Left lung (tissue), 10 donors: ENCODE results near the gene ARAF. TPM values are rescaled to one million over a fixed set of nuclear protein-coding genes. Genes with fewer than 3 reads are reported as not detected.

Source experiments
- ATAC-seq: fragments of 200-7000 bp; cut with Tn5 transposase; one replicate; pipeline ENCODE4 v1.9.1; 2020; ENCODE audit warnings: moderate library complexity
- DNase-seq, 4 donors: peaks; one replicate each; pipeline ENCODE4 v3.0.0-alpha.2; 2013 to 2020
- H3K27ac ChIP-seq, 2 donors: fragments of 200-600 bp; sonication (generic) in 1 of 2; one replicate each; pipeline versions ENCODE4 v1.5.0 to v1.8.0; 2020 to 2021
- H3K27me3 ChIP-seq, 2 donors: fragments of 200-600 bp; sonication (generic) in 1 of 2; one replicate each; pipeline versions ENCODE4 v1.5.0 to v1.8.0; 2020 to 2021
- H3K36me3 ChIP-seq, 2 donors: fragments of 200-600 bp; sonication (generic) in 1 of 2; one replicate each; pipeline versions ENCODE4 v1.5.0 to v1.8.0; 2020 to 2021
- H3K4me1 ChIP-seq, 2 donors: fragments of 200-600 bp; one replicate each; pipeline ENCODE4 v1.8.0; 2021
- H3K4me3 ChIP-seq, 2 donors: fragments of 200-600 bp; sonication (generic) in 1 of 2; one replicate each; pipeline versions ENCODE4 v1.5.0 to v1.8.0; 2020 to 2021; ENCODE audit warnings: mild to moderate bottlenecking in 1 of 2
- H3K9me3 ChIP-seq, 2 donors: fragments of 200-600 bp; sonication (generic) in 1 of 2; one replicate each; pipeline versions ENCODE4 v1.5.0 to v1.8.0; 2020 to 2021
- intact Hi-C, 2 donors: fragments of 100-400 bp; cut with DNase I; formaldehyde crosslinking; loops; one replicate each; pipeline versions ENCODE4 v1.11.2 to v1.14.2; 2022
- microRNA-seq, 2 donors: library from miRNA; unstranded; fragments of <30 nt; microRNA quantifications; one replicate each; pipeline ENCODE4, GENCODE V29; 2019
- polyA plus RNA-seq, 6 donors: library from polyadenylated mRNA; unstranded; fragments of 120-200 nt; gene quantifications; one replicate each; pipeline ENCODE4 v1.2.1, GENCODE V29; 2013; ENCODE audit not compliant: insufficient read length in 6 of 6
- total RNA-seq, 2 donors: library from RNA; stranded (reverse); fragmentation: NEBNext Ultra II Directional; extraction: Animal tissue kit (Norgen Biotek cat#: 25700); gene quantifications; one replicate each; pipeline ENCODE4 v1.2.1, GENCODE V29; 2021
- TF ChIP-seq, protein P1 (sequence below), 2 donors: fragments of 200-600 bp; sonication (generic) in 1 of 2; IDR thresholded peaks; one replicate each; pipeline versions ENCODE4 v1.5.0 to v1.8.0; 2021; ENCODE audit warnings: antibody characterized with exemption in 2 of 2
- donor health status: DM: no; HTN: yes; CAD: no.
- donor health status: DM: no; HTN: no; CAD: no.

The ARAF gene
- total and polyA plus RNA-seq, 8 donors, result 47.5 to 93.1 (median 54.4) TPM

DNA sequence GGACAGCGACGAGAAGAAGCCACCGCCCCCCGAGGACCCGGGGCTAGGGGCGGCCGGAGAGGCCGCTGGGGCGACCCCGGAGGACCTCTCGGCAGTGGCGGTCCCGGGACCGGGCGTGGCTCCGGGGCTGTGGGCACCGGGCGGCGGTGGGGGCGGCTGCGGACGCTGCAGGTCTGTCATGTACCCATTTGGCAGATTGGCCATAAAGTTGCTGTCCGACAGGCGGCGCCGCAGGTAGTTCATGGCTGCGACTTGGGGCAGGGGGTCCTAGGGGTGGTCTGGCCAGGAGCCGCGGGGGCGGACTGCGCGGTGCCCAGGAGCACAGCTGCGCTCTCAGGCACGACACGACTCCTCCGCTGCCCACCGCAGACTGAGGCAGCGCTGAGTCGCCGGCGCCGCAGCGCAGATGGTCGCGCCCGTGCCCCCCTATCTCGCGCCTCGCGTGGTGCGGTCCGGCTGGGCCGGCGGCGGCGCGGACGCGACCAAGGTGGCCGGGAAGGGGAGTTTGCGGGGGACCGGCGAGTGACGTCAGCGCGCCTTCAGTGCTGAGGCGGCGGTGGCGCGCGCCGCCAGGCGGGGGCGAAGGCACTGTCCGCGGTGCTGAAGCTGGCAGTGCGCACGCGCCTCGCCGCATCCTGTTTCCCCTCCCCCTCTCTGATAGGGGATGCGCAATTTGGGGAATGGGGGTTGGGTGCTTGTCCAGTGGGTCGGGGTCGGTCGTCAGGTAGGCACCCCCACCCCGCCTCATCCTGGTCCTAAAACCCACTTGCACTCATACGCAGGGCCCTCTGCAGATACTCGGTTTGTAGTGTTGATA, 58.7 kb downstream of the ARAF start, which contains the start of gene SYN1:
SYN1 (minus strand) TSS at position 372 of the 817 bp plus-strand sequence; CDS start at position 243, 129 bp downstream.
- H3K36me3 ChIP-seq, result no peaks in the 10 kb centered on the region
- peaks cover 0 to 6% of the 10 kb centered on the region in 2 donors for H3K4me1 ChIP-seq
- TF ChIP-seq, protein P1, sequence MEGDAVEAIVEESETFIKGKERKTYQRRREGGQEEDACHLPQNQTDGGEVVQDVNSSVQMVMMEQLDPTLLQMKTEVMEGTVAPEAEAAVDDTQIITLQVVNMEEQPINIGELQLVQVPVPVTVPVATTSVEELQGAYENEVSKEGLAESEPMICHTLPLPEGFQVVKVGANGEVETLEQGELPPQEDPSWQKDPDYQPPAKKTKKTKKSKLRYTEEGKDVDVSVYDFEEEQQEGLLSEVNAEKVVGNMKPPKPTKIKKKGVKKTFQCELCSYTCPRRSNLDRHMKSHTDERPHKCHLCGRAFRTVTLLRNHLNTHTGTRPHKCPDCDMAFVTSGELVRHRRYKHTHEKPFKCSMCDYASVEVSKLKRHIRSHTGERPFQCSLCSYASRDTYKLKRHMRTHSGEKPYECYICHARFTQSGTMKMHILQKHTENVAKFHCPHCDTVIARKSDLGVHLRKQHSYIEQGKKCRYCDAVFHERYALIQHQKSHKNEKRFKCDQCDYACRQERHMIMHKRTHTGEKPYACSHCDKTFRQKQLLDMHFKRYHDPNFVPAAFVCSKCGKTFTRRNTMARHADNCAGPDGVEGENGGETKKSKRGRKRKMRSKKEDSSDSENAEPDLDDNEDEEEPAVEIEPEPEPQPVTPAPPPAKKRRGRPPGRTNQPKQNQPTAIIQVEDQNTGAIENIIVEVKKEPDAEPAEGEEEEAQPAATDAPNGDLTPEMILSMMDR (IDR thresholded peaks at IDR 0.05), result no peak
- H3K27me3 ChIP-seq, result peaks cover 0 to 19% of the 10 kb centered on the region in 2 donors
- H3K27ac ChIP-seq, result no peak within 1 kb of the TSS
- ATAC-seq (peak; percentile 95), DNase-seq (peak; percentile 66 to 92 (median 86))
- H3K9me3 ChIP-seq, result no peaks in the 10 kb centered on the region
- peak within 1 kb of the TSS in 1 of 2 donors; percentile 31 for H3K4me3 ChIP-seq
- intact Hi-C loops, result no loop called here

DNA sequence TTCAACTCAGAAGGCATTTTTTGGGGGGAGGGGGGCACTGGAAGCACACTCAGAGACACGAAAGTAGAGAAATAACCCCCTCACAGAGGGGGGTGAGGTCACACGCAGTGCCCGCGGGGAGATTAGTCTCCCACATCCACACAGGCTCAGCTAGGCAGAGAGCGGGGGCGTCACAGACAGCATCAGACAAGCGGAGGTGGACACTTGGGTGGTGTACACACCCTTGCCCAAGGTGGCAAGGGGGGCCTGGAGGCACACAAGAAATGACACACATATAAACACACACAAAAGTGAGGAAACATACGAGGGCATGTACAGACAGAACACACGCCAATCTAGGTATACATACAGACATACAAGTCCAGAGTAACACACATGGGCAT, 59.3 kb downstream of the ARAF start:
- Histone ChIP-seq H3K9me3 (no peaks in the 10 kb centered on the region), H3K4me1 (peaks cover 0 to 6% of the 10 kb centered on the region in 2 donors), H3K27me3 (peaks cover 0 to 19% of the 10 kb centered on the region in 2 donors), H3K4me3 (no peak overlapping the region), H3K36me3 (no peaks in the 10 kb centered on the region), H3K27ac (no peak overlapping the region)
- intact Hi-C loops, result no loop called here
- DNase-seq (no peak), ATAC-seq (no peak)
- TF ChIP-seq, protein P1 (IDR thresholded peaks at IDR 0.05), result no peak

Small RNA genes within 50 kb of the gene (microRNA-seq; reads per million reads assigned to microRNA genes)
- 0 to 0.34 reads per million in 2 donors for gene MIR4769

Other genes starting within 250 kb of the ARAF start
- gene ZNF157, start 190.6 kb upstream of the ARAF start, total RNA-seq, result under 1 TPM; 0.20 to 0.29 TPM
- 1 to 10 TPM in 3 of 6 donors, under 1 TPM in 3; 0.88 to 1.2 (median 1.0) TPM for gene ZNF157, start 190.6 kb upstream of the ARAF start, polyA plus RNA-seq
- gene ZNF41, start 78.0 kb upstream of the ARAF start, total RNA-seq, result 10 to 100 TPM in 1 of 2 donors, 1 to 10 TPM in 1; 8.1 to 10.7 TPM
- gene ZNF41, start 78.0 kb upstream of the ARAF start, polyA plus RNA-seq, result 10 to 100 TPM; 12.7 to 15.4 (median 14.4) TPM
- 1,000 to 10,000 TPM in 1 of 2 donors, 100 to 1,000 TPM in 1; 998 to 2,737 TPM for gene TIMP1, start 21.2 kb downstream of the ARAF start, total RNA-seq
- 100 to 1,000 TPM; 107 to 148 (median 118) TPM for gene TIMP1, start 21.2 kb downstream of the ARAF start, polyA plus RNA-seq
- 1 to 10 TPM; 1.0 to 1.6 TPM for gene SYN1, start 58.7 kb downstream of the ARAF start, total RNA-seq
- gene SYN1, start 58.7 kb downstream of the ARAF start, polyA plus RNA-seq, result 1 to 10 TPM; 4.7 to 7.2 (median 5.8) TPM
- gene CFP, start 68.7 kb downstream of the ARAF start, total RNA-seq, result 10 to 100 TPM in 1 of 2 donors, 1 to 10 TPM in 1; 7.6 to 25.4 TPM
- 1 to 10 TPM; 4.2 to 7.0 (median 6.1) TPM for gene CFP, start 68.7 kb downstream of the ARAF start, polyA plus RNA-seq
- gene ELK1, start 89.4 kb downstream of the ARAF start, total RNA-seq, result 10 to 100 TPM; 28.2 to 35.2 TPM
- gene ELK1, start 89.4 kb downstream of the ARAF start, polyA plus RNA-seq, result 10 to 100 TPM; 23.1 to 30.3 (median 26.4) TPM
- 100 to 1,000 TPM in 1 of 2 donors, 10 to 100 TPM in 1; 77.9 to 104 TPM for gene UXT, start 98.0 kb downstream of the ARAF start, total RNA-seq
- gene UXT, start 98.0 kb downstream of the ARAF start, polyA plus RNA-seq, result 100 to 1,000 TPM; 117 to 130 (median 120) TPM